Neural crest cell (in vitro differentiated cells): Measurements from ENCODE around the gene TNNI2. TPM values are rescaled to one million over a fixed set of nuclear protein-coding genes. Genes with fewer than 3 reads are reported as not detected.
A peak's percentile ranks its signal among the peaks of the same experiment; 100 is the strongest.

Source experiments
- DNase-seq: peaks from one replicate; pipeline ENCODE4 v3.0.0; 2021; ENCODE audit warnings: low read depth, mixed read lengths, low spot score
- H3K27ac Mint-ChIP-seq: one replicate; pipeline ENCODE4 v1.8.0; 2021; ENCODE audit warnings: mild to moderate bottlenecking, mixed read lengths; ENCODE audit not compliant: unreplicated experiment
- H3K27me3 Mint-ChIP-seq: 2 replicates; pipeline ENCODE4 v1.8.0; 2021; ENCODE audit warnings: low read depth, mild to moderate bottlenecking, mixed read lengths
- H3K36me3 Mint-ChIP-seq: 2 replicates; pipeline ENCODE4 v1.8.0; 2021; ENCODE audit warnings: low read depth, mild to moderate bottlenecking, mixed read lengths
- H3K4me1 Mint-ChIP-seq: 2 replicates; pipeline ENCODE4 v1.8.0; 2021; ENCODE audit warnings: mixed read lengths
- H3K4me3 Mint-ChIP-seq: one replicate; pipeline ENCODE4 v1.8.0; 2021; ENCODE audit warnings: mild to moderate bottlenecking, mixed read lengths
- H3K9me3 Mint-ChIP-seq: 2 replicates; pipeline ENCODE4 v1.8.0; 2021; ENCODE audit warnings: mixed read lengths
- total RNA-seq: library from RNA; stranded (reverse); gene quantifications from 2 replicates; pipeline ENCODE4 v1.2.1, GENCODE V29; 2021
- TF ChIP-seq, protein P1 (sequence below): fragments of 200-600 bp; sonication (generic); conservative IDR thresholded peaks from 2 replicates; pipeline ENCODE4 v1.5.0; 2021; ENCODE audit warnings: antibody characterized with exemption, mild to moderate bottlenecking

TNNI2 gene
- total RNA-seq, 1 donor from 2014 or later, result not detected

DNA sequence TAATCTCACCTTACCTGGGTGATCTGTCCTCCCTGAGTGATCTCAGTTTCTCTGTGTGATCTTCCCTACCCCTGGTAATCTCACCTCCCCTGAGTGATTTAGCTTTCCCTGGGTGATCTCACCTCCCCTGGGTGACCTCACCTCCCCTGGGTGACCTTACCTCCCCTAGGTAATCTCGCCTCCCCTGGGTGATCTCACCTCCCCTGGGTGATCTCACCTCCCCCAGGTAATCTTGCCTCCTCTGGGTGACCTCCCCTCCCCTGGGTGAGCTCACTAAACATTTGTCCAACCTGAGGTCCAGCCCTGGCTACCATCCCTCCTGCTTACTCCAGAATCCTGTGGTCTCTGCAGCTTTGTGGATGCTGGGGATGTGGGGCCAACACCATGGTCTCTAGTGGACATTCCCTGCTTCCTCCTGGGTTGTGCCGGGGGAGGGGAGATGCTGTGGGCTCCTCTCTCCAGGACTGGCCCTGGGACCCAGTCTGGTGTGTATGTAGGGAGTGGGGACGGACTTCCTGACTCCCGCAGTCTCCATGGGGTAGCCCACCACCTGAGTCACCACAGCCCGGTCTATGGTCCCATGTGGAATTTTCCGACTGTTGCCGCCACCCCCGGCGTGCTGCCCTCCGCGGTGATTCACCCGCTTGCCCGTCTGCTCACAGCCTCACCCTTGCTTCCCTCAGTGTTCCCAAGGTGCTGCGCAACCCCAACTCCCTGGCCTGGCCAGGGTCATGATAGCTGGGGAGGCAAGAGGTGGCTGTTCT lies 24.0 kb downstream of the TNNI2 start:
- H3K9me3 Mint-ChIP-seq, result no peaks in the 10 kb centered on the region
- H3K4me1 Mint-ChIP-seq, result peaks cover 7% of the 10 kb centered on the region
- H3K36me3 Mint-ChIP-seq, result no peaks in the 10 kb centered on the region
- peak overlapping the region; percentile 6 for H3K27ac Mint-ChIP-seq
- H3K27me3 Mint-ChIP-seq, result peaks cover 2% of the 10 kb centered on the region
- DNase-seq, result no peak
- TF ChIP-seq, protein P1, sequence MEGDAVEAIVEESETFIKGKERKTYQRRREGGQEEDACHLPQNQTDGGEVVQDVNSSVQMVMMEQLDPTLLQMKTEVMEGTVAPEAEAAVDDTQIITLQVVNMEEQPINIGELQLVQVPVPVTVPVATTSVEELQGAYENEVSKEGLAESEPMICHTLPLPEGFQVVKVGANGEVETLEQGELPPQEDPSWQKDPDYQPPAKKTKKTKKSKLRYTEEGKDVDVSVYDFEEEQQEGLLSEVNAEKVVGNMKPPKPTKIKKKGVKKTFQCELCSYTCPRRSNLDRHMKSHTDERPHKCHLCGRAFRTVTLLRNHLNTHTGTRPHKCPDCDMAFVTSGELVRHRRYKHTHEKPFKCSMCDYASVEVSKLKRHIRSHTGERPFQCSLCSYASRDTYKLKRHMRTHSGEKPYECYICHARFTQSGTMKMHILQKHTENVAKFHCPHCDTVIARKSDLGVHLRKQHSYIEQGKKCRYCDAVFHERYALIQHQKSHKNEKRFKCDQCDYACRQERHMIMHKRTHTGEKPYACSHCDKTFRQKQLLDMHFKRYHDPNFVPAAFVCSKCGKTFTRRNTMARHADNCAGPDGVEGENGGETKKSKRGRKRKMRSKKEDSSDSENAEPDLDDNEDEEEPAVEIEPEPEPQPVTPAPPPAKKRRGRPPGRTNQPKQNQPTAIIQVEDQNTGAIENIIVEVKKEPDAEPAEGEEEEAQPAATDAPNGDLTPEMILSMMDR, result no peak
- H3K4me3 Mint-ChIP-seq, result no peak overlapping the region

DNA sequence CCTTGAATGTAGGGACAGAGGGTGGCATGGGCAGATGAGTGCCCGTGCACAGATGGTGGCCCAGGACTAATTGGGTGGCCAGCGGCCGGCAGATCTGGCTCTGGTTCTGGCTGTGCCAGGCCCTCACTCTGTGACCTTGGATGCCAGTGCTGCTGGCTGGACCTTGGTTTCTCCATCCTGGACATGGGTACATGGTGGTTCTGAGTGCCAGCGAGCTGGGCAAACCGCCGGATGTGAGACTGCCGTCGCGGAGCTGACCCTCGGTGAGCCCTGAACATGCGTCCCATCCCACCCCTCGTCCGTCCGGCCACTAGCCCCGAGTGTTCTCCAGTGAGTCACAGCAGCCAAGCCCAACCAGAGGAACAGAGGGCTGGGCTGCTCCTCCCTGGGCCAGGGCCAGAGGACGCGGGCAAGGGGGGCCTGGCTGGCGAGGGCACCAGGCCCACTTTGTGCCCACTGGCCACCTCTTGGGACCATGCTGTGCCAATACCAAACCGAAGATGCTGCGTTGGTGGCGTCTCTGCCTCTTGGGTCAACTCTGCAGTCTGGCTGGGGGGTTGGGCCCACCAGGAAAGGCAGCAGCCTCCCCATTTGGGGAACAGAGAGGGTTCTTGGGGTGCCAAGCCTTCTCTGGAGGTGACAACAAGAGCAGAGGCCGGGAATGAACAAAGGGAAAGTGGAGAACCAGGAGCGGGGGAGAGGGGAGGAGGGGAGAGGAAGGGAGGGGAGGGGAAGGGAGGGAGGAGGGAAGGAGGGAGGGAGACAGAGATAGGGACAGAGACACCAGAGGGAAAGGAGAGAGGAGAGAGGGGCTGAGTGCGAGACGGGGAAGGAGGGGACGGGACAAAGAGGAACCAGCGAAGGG lies 24.8 kb downstream of the TNNI2 start:
- Mint-ChIP-seq H3K4me3 (no peak overlapping the region), H3K27me3 (peaks cover 2% of the 10 kb centered on the region), H3K4me1 (peaks cover 7% of the 10 kb centered on the region), H3K27ac (peak overlapping the region; percentile 62), H3K36me3 (no peaks in the 10 kb centered on the region), H3K9me3 (no peaks in the 10 kb centered on the region)
- TF ChIP-seq, protein P1, result no peak
- DNase-seq, result peak; percentile 48

DNA sequence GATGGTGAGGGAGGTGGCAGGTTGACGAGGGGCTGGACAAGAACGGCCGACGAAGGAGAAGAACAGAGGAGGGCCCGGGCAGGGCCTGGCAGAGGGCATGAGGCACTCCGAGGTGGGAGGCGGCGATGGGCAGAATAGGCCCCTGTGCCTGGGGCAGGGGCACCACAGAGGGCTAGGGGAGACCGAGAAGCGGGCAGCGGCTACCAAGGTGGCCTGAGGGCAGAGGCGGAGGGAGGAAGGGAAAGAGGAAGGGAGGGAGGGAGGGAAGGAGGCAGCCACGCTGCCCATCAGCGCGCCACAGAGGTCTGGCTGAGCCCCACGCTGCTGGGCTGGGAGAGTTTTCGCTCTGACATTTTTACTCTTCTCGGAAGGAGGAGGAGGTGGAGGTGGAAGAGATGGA lies 25.4 kb downstream of the TNNI2 start:
- Mint-ChIP-seq H3K9me3 (no peaks in the 10 kb centered on the region), H3K4me1 (peaks cover 7% of the 10 kb centered on the region), H3K27me3 (peaks cover 2% of the 10 kb centered on the region), H3K4me3 (no peak overlapping the region), H3K36me3 (no peaks in the 10 kb centered on the region), H3K27ac (peak overlapping the region; percentile 62)
- TF ChIP-seq, protein P1, result no peak
- DNase-seq, result no peak

DNA sequence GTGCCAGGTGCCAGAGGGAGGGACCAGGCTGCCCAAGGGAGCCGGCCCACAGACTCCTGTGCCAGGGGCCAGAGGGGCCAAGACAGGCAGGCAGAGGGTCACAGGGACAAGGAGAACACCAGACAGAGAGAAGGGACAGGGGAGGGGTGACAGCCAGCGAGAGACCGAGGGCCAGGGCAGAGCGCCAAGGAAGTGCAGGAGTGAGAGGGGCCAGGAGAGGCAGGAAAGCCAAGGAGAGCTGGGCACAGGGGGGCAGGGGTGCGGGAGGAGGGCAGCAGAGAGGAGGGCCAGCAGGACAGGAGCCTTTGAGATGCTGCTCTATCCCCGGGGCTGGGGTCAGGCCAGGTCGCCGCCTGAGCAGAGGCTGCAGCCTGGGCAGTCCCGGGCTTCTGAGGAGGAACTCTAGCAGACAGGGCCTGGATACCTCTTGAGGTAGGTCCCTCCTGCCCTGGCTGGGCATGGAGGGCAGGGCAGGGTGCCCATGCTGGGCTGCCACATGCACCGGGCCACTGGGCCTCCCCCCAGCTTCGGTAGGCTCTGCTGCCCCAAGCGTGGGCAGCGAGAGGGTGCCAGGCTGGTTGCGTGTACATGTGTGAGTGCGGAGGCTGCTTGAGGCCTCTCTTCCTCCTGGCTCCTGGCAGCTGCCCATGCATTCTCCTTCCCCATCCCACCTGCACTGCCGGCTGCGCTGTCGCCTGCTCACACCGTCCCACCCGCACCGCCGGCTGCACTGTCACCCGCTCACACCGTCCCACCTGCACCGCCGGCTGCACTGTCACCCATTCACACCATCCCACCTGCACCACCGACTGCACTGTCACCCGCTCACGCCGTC lies 26.3 kb downstream of the TNNI2 start:
- no peaks in the 10 kb centered on the region for H3K36me3 Mint-ChIP-seq
- TF ChIP-seq, protein P1, result no peak
- no peak overlapping the region for H3K27ac Mint-ChIP-seq
- peaks cover 2% of the 10 kb centered on the region for H3K27me3 Mint-ChIP-seq
- H3K9me3 Mint-ChIP-seq, result no peaks in the 10 kb centered on the region
- peaks cover 7% of the 10 kb centered on the region for H3K4me1 Mint-ChIP-seq
- DNase-seq, result no peak
- H3K4me3 Mint-ChIP-seq, result no peak overlapping the region

DNA sequence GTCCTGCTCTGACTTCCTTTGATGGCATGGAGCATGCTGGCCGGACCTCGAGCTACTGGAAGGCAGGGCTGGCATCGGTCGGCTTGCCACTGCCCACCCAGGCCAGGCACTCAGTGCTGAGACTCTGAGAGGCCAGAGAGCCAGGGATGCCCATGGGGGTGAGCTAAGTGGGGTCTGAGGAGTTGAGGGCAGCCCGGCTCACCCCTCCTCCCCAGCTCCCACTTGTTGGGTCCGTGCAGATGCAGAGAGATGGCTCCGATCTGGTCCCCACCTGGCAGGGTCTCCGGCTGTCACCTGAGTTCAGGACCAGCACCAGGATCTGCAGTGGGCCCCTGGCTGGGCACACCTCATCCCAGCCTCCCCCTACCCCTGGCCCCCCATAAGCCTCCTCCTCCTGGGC lies 27.4 kb downstream of the TNNI2 start:
- Mint-ChIP-seq H3K27me3 (peaks cover 5% of the 10 kb centered on the region), H3K4me3 (no peak overlapping the region), H3K36me3 (no peaks in the 10 kb centered on the region), H3K9me3 (no peaks in the 10 kb centered on the region), H3K4me1 (peaks cover 11% of the 10 kb centered on the region), H3K27ac (no peak overlapping the region)
- DNase-seq, result no peak
- TF ChIP-seq, protein P1, result no peak
